C4-2B (cell line): Measurements from ENCODE around the gene ZNF423.
"Not testable (repeated sequence)": the region's sequence is repeated elsewhere in the genome, so short reads cannot be mapped to it uniquely, and the experiment has no call there.

Source experiments
- H3K27ac ChIP-seq: fragments of 450-650 bp; 2 replicates; pipeline ENCODE4 v1.5.1; 2017
- CTCF ChIP-seq: fragments of 450-650 bp; conservative IDR thresholded peaks from 2 replicates; pipeline ENCODE4 v1.5.1; 2017; ENCODE audit warnings: mild to moderate bottlenecking
- ZFX ChIP-seq: fragments of 450-650 bp; IDR thresholded peaks from 2 replicates; pipeline ENCODE4 v1.6.1; 2017

The ZNF423 gene

GRCh38 chr16:49567950-49568349, 288.0 kb downstream of the ZNF423 start:
- H3K27ac ChIP-seq: no peak overlapping the region
- no peak for TF ChIP-seq CTCF
- no peak for TF ChIP-seq ZFX

GRCh38 chr16:49566432-49566831, 289.5 kb downstream of the ZNF423 start:
- TF ChIP-seq ZFX (no peak), CTCF (no peak)
- H3K27ac ChIP-seq: no peak overlapping the region

GRCh38 chr16:49564496-49565229, 291.2 kb downstream of the ZNF423 start:
- no peak overlapping the region for H3K27ac ChIP-seq
- no peak for TF ChIP-seq CTCF
- no peak for TF ChIP-seq ZFX

GRCh38 chr16:49563666-49564065, 292.2 kb downstream of the ZNF423 start:
- no peak overlapping the region for H3K27ac ChIP-seq
- TF ChIP-seq ZFX (no peak), CTCF (no peak)

- H3K27ac ChIP-seq: not testable (repeated sequence)
These were observed 293.0 kb downstream of the ZNF423 start for GRCh38 chr16:49562894-49563293.

GRCh38 chr16:49562228-49562627, 293.7 kb downstream of the ZNF423 start:
- TF ChIP-seq CTCF (no peak), ZFX (no peak)
- H3K27ac ChIP-seq: no peak overlapping the region

GRCh38 chr16:49560004-49560830, 295.7 kb downstream of the ZNF423 start:
- no peak for TF ChIP-seq CTCF
- TF ChIP-seq ZFX: no peak
- H3K27ac ChIP-seq: no peak overlapping the region
